K562 (cell line): ENCODE data around the gene STAMBPL1. TPM values are rescaled to one million over a fixed set of nuclear protein-coding genes. Genes with fewer than 3 reads are reported as not detected.

Experiments
- ATAC-seq: fragments of 200-7000 bp; cut with Tn5 transposase; 3 replicates; pipeline ENCODE4 v1.9.1; 2020; ENCODE audit warnings: moderate library complexity
- BruUV-seq: library from RNA; stranded (reverse); fragments of 400-500 nt; replicated peaks from 2 replicates; lab custom pipeline; 2021; lab: Mats Ljungman, UMichigan
- CTCF ChIA-PET: fragments of 300-600 bp; formaldehyde crosslinking; extraction: SDS; loops from one replicate; lab custom pipeline; 2021; ENCODE audit warnings: low intra/inter-chr PET ratio; lab: Yijun Ruan, JAX
- POLR2A ChIA-PET: fragments of 300-600, 350-650 bp; sonication (Branson Sonifier 250); formaldehyde crosslinking; extraction: SDS; loops from one replicate; lab custom pipeline; 2021; ENCODE audit warnings: antibody characterized with exemption, inconsistent platforms; lab: Yijun Ruan, JAX
- DNase-seq, 4 experiments: peaks; one replicate each; pipeline versions ENCODE4 v3.0.0 to v3.0.0-alpha.2; 2011 to 2018; ENCODE audit warnings: low spot score in 3 of 4, mixed read lengths in 3 of 4; ENCODE audit errors: extremely low read depth in 1 of 4
- FAIRE-seq: peaks from 2 replicates; lab custom pipeline; 2011; peaks lifted over from hg19 to GRCh38; lab: Jason Lieb, UNC
- H2AFZ ChIP-seq: 2 replicates; pipeline ENCODE4 v1.6.0; 2011; ENCODE audit warnings: low read depth, low read length, control low read depth, inconsistent platforms
- H3K27ac ChIP-seq: fragments of 200-600 bp; 3 replicates; pipeline ENCODE4 v1.8.0; 2011; ENCODE audit warnings: low read depth, mild to moderate bottlenecking, control low read depth, inconsistent platforms, low read length, moderate library complexity, mixed read lengths; ENCODE audit errors: extremely low read depth
- H3K27me3 ChIP-seq, 2 experiments: fragments of 300-600 bp in 1 of 2; 2 replicates in 1 of 2; 3 replicates in 1 of 2; pipeline versions ENCODE4 v1.6.0 to v1.8.0; 2011; ENCODE audit warnings: inconsistent platforms in 2 of 2, low read length in 2 of 2, mild to moderate bottlenecking in 1 of 2, mixed read lengths in 1 of 2, moderate library complexity in 1 of 2; ENCODE audit not compliant: control insufficient read depth in 2 of 2, insufficient read depth in 2 of 2
- H3K36me3 ChIP-seq: fragments of 300-600 bp; 3 replicates; pipeline ENCODE4 v1.8.0; 2011; ENCODE audit warnings: mild to moderate bottlenecking, low read length, inconsistent platforms; ENCODE audit not compliant: control insufficient read depth, insufficient read depth
- H3K4me1 ChIP-seq, 2 experiments: fragments of 200-600 bp in 1 of 2; replicated peaks in 1 of 2; 2 replicates in 1 of 2; 3 replicates in 1 of 2; pipeline versions ENCODE4 v1.5.1 to v1.8.0; 2011; ENCODE audit warnings: inconsistent platforms in 2 of 2, low read length in 2 of 2, mild to moderate bottlenecking in 1 of 2, mixed read lengths in 1 of 2, moderate library complexity in 1 of 2; ENCODE audit not compliant: control insufficient read depth in 2 of 2, insufficient read depth in 2 of 2
- H3K4me2 ChIP-seq: 2 replicates; pipeline ENCODE4 v1.6.1; 2011; ENCODE audit warnings: low read length, control low read depth, inconsistent platforms, mixed read lengths; ENCODE audit not compliant: insufficient read depth
- H3K4me3 ChIP-seq: fragments of 200-600 bp; sonication (generic), shearing (Covaris generic); 2 replicates; pipeline ENCODE4 v1.5.1; 2016; ENCODE audit warnings: control low read depth, inconsistent platforms
- H3K79me2 ChIP-seq: fragments of 200-600 bp; 3 replicates; pipeline ENCODE4 v1.8.0; 2011; ENCODE audit warnings: low read length, inconsistent platforms; ENCODE audit not compliant: control insufficient read depth, insufficient read depth
- H3K9ac ChIP-seq, 2 experiments: 2 replicates each; pipeline versions ENCODE4 v1.6.0 to v1.6.1; 2011; ENCODE audit warnings: low read depth in 2 of 2, low read length in 2 of 2, control low read depth in 1 of 2, inconsistent platforms in 1 of 2, mild to moderate bottlenecking in 1 of 2, mixed read lengths in 1 of 2; ENCODE audit not compliant: insufficient read depth in 1 of 2
- H3K9me1 ChIP-seq: one replicate; pipeline ENCODE4 v1.6.0; 2011; ENCODE audit warnings: inconsistent platforms, mild to moderate bottlenecking, low read length, moderate library complexity; ENCODE audit not compliant: control insufficient read depth, insufficient read depth
- H3K9me3 ChIP-seq: replicated peaks from 2 replicates; pipeline ENCODE4 v1.5.1; 2011; ENCODE audit warnings: low read depth, low read length, inconsistent platforms; ENCODE audit not compliant: control insufficient read depth, insufficient read depth
- H4K20me1 ChIP-seq: replicated peaks from 2 replicates; pipeline ENCODE4 v1.6.1; 2011; ENCODE audit warnings: low read length, inconsistent platforms, mixed read lengths; ENCODE audit not compliant: control insufficient read depth, insufficient read depth
- BHLHE40 ChIP-seq: IDR thresholded peaks from 2 replicates; pipeline ENCODE4 v1.6.1; 2011; ENCODE audit warnings: low read length, improper control_type of control experiment
- GTF2E2 ChIP-seq: fragments of 200-800 bp; sonication (Bioruptor generic); IDR thresholded peaks from 2 replicates; pipeline ENCODE4 v1.6.1; 2016; ENCODE audit warnings: missing genetic modification characterization, missing compliant biosample characterization
- MXI1 ChIP-seq: IDR thresholded peaks from 2 replicates; pipeline ENCODE4 v1.6.1; 2011; ENCODE audit warnings: low read depth, mild to moderate bottlenecking, improper control_type of control experiment, low read length
- PHB ChIP-seq: fragments of 250-450 bp; sonication (Bioruptor Pico); IDR thresholded peaks from 2 replicates; pipeline ENCODE4 v1.5.0; 2021
- PHTF2 ChIP-seq: fragments of 250-450 bp; sonication (Bioruptor Pico); IDR thresholded peaks from 2 replicates; pipeline ENCODE4 v1.5.0; 2021; ENCODE audit warnings: mild to moderate bottlenecking
- ZFPM2 ChIP-seq: fragments of 250-450 bp; sonication (Bioruptor Pico); IDR thresholded peaks from 2 replicates; pipeline ENCODE4 v1.5.1; 2022; ENCODE audit warnings: mild to moderate bottlenecking
- ZNF143 ChIP-seq: sonication (generic); formaldehyde crosslinking; IDR thresholded peaks from 2 replicates; pipeline ENCODE4 v1.9.0; 2022; ENCODE audit warnings: mild to moderate bottlenecking, missing genetic modification reagents
- ZNF696 ChIP-seq: fragments of 250-450 bp; sonication (Bioruptor Pico); conservative IDR thresholded peaks from 2 replicates; pipeline ENCODE4 v1.4.0; 2020; ENCODE audit warnings: mild to moderate bottlenecking, moderate library complexity
- WGBS: fragments of 100-300 bp; shearing (Covaris generic); methylation state at CpG from one replicate; pipeline ENCODE4 v1.1.6; 2016; ENCODE audit warnings: low coverage, mixed read lengths; ENCODE audit not compliant: insufficient coverage; ENCODE audit errors: missing lambda C conversion rate; 5-methylcytosine and 5-hydroxymethylcytosine counted together
- in situ Hi-C: fragments of 300-500 bp; cut with MboI; formaldehyde crosslinking; loops from 4 replicates; pipeline ENCODE4 v1.15.0; 2018; ENCODE audit warnings: inconsistent platforms, mixed read lengths
- intact Hi-C: fragments of 100-400 bp; cut with micrococcal nuclease; formaldehyde crosslinking; loops from 2 replicates; pipeline ENCODE4 v1.14.2; 2022
- polyA plus RNA-seq, 8 experiments: library from polyadenylated mRNA; depleted of rRNA in 4 of 8; stranded (reverse) in 5 of 8; unstranded in 3 of 8; fragments of >200 nt; fragmentation: Nextera tagmentation in 2 of 8; fragmentation: Illumina TruSeq in 1 of 8; extraction: Ambion mirVana in 2 of 8; extraction: Trizol in 1 of 8; gene quantifications; 2 replicates each; pipeline versions ENCODE4 v1.2.1 to v1.2.3, GENCODE V29; 2011 to 2014; ENCODE audit warnings: inconsistent platforms in 1 of 8, missing spikeins in 1 of 8
- total RNA-seq, 7 experiments: library from RNA; depleted of rRNA in 6 of 7; stranded (reverse); fragments of >200 nt in 6 of 7; fragmentation: Illumina TruSeq in 2 of 7; extraction: Trizol in 2 of 7; gene quantifications; 2 replicates each; pipeline versions ENCODE4 v1.2.1 to v1.2.3, GENCODE V29; 2011 to 2021; ENCODE audit warnings: low replicate concordance in 1 of 7
- TF ChIP-seq, protein P1 (sequence below): sonication (generic); formaldehyde crosslinking; IDR thresholded peaks from 2 replicates; pipeline ENCODE4 v1.8.0; 2022; ENCODE audit warnings: mild to moderate bottlenecking, missing genetic modification reagents

Gene STAMBPL1
- total and polyA plus RNA-seq, 9 of the 15 experiments (the other 6 are each of a cell fraction or from before 2014, with no cell fraction given): 0.09 TPM; not detected in 8

DNA sequence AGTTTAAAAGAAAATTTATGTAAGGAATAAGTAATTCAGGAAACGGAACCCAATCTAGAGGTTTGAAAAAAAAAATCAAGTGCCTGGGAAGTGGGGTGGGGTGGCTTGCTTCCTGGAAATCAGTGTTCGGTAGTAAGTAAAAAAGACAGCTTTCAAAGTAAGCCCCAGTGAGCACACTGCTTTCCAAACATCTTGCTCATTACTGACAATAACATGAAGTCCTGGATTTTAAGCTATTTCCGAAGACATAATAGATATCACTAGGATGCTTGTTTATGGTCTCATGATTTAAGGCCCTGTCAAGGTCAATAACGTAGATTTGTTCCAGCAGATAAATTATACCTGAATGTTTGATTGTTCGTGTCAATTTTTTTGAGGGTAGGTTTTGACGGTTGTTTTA lies 1.3 kb downstream of the STAMBPL1 start:
- Histone ChIP-seq H2AFZ (no peak overlapping the region), H3K4me2 (no peak overlapping the region), H3K27me3 (peaks cover 0 to 14% of the 10 kb centered on the region in 2 experiments; a peak in 2 of 5 replicates)
- TF ChIP-seq MXI1: no peak
- TF ChIP-seq ZNF696 (CRISPR knock-in tag): no peak
- no peak for TF ChIP-seq GTF2E2 (tag)
- no peak for TF ChIP-seq PHTF2 (CRISPR knock-in tag)
- TF ChIP-seq PHB (CRISPR knock-in tag): no peak
- TF ChIP-seq, all 486 proteins: peak for 0
- no TSS peak for BruUV-seq
- Histone ChIP-seq H3K4me3 (no peak overlapping the region), H3K36me3 (no peaks in the 10 kb centered on the region), H3K9me3 (no peaks in the 10 kb centered on the region), H3K9me1 (no peaks in the 10 kb centered on the region), H4K20me1 (no peaks in the 10 kb centered on the region), H3K9ac (no peak overlapping the region), H3K79me2 (no peaks in the 10 kb centered on the region), H3K4me1 (peaks cover 0 to 10% of the 10 kb centered on the region in 2 experiments; a peak in 2 of 5 replicates), H3K27ac (no peak overlapping the region)
- FAIRE-seq (no peak), DNase-seq (no peak), ATAC-seq (no peak)
- intact Hi-C loops (no loop called here), in situ Hi-C loops (no loop called here)
- ChIA-PET CTCF (no interaction called here), POLR2A (no interaction called here)
- 0% methylated on average over 6 of the region's 6 CpGs for WGBS

DNA sequence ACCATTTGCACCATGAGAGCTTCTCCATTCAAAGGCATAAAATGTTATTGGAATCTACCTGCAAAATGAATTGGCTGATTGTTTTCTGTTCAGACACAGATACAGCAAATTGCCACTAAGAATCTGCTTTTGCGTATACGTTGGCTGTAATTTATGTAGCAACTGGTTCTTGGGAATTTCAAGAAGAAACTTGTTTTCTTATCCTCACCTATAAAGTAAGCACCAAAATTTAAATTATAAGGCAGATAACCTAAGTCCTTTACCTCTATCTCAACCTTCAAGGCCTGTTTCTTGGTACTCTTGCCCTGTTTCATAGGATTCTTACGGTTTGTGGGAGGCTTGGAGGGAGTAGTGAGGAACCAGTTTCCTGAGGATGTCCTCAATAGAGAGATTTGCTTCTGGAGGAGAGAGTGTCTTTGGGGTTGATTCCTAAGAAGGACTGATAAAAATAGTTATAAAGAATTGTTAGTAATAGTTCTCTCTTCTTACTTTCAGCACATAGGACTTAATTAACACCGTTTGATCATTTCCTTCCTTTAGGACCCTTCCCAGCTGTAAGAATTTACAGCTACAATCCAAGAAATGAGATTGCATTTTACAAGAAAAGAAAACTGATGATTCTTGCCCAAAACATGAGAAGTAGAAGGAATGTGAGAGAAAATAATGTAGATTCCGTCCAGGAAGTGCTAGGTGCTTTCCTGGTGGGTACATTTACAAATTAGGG lies 2.0 kb downstream of the STAMBPL1 start:
- in situ Hi-C loops: no loop called here
- H3K4me3 ChIP-seq: no peak overlapping the region
- H3K27ac ChIP-seq: no peak overlapping the region
- no peak for FAIRE-seq
- intact Hi-C loops: no loop called here
- no peak for ATAC-seq
- H3K36me3 ChIP-seq: no peaks in the 10 kb centered on the region
- H2AFZ ChIP-seq: no peak overlapping the region
- peaks cover 0 to 14% of the 10 kb centered on the region in 2 experiments; a peak in 2 of 5 replicates for H3K27me3 ChIP-seq
- no peak overlapping the region for H3K9ac ChIP-seq
- no peaks in the 10 kb centered on the region for H3K79me2 ChIP-seq
- 9% methylated on average over 5 of the region's 5 CpGs for WGBS
- peaks cover 0 to 10% of the 10 kb centered on the region in 2 experiments; a peak in 2 of 5 replicates for H3K4me1 ChIP-seq
- ChIA-PET CTCF (no interaction called here), POLR2A (no interaction called here)
- H4K20me1 ChIP-seq: no peaks in the 10 kb centered on the region
- no peak for DNase-seq
- H3K9me3 ChIP-seq: no peaks in the 10 kb centered on the region
- no TSS peak for BruUV-seq
- no peaks in the 10 kb centered on the region for H3K9me1 ChIP-seq
- no peak overlapping the region for H3K4me2 ChIP-seq
- TF ChIP-seq BHLHE40: no peak
- TF ChIP-seq, protein P1, sequence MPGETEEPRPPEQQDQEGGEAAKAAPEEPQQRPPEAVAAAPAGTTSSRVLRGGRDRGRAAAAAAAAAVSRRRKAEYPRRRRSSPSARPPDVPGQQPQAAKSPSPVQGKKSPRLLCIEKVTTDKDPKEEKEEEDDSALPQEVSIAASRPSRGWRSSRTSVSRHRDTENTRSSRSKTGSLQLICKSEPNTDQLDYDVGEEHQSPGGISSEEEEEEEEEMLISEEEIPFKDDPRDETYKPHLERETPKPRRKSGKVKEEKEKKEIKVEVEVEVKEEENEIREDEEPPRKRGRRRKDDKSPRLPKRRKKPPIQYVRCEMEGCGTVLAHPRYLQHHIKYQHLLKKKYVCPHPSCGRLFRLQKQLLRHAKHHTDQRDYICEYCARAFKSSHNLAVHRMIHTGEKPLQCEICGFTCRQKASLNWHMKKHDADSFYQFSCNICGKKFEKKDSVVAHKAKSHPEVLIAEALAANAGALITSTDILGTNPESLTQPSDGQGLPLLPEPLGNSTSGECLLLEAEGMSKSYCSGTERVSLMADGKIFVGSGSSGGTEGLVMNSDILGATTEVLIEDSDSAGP (CRISPR knock-in tag): no peak
- TF ChIP-seq ZFPM2 (CRISPR knock-in tag): no peak
- TF ChIP-seq ZNF143 (CRISPR knock-in tag): no peak
